Fibroblast of mammary gland (primary cell): ENCODE data around the gene SETBP1.

ENCODE experiments used
- DNase-seq: peaks from one replicate; pipeline ENCODE4 v3.0.0-alpha.2; 2010; ENCODE audit warnings: low read depth
- H3K4me3 ChIP-seq: 2 replicates; pipeline ENCODE4 v1.5.1; 2011; ENCODE audit warnings: low read depth, mild to moderate bottlenecking, low read length, moderate library complexity; ENCODE audit not compliant: control insufficient read depth
- TF ChIP-seq, protein P1 (sequence below): conservative IDR thresholded peaks from 2 replicates; pipeline ENCODE4 v1.5.1; 2011; ENCODE audit warnings: low read depth, low read length, inconsistent platforms; ENCODE audit not compliant: control insufficient read depth, insufficient read depth

SETBP1 gene

DNA sequence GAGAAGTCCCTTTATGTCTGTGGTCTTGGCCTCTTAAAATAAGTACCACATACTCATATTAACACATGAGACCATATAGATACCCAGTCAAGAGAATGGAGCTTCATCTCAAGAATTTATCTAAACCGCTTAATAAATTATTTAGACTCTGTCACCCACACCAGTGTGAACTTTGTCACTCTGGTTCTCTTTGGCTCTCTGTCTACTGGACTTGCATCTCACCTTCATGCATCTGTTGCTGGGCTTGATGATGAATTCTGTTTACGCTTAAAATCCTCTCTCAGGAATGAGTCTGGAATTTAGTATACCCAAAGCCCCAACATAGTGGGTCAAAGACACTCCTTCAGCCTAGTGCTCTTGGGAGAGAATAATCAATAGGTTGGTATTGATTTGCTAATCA, 73.9 kb downstream of the SETBP1 start:
- TF ChIP-seq, protein P1, sequence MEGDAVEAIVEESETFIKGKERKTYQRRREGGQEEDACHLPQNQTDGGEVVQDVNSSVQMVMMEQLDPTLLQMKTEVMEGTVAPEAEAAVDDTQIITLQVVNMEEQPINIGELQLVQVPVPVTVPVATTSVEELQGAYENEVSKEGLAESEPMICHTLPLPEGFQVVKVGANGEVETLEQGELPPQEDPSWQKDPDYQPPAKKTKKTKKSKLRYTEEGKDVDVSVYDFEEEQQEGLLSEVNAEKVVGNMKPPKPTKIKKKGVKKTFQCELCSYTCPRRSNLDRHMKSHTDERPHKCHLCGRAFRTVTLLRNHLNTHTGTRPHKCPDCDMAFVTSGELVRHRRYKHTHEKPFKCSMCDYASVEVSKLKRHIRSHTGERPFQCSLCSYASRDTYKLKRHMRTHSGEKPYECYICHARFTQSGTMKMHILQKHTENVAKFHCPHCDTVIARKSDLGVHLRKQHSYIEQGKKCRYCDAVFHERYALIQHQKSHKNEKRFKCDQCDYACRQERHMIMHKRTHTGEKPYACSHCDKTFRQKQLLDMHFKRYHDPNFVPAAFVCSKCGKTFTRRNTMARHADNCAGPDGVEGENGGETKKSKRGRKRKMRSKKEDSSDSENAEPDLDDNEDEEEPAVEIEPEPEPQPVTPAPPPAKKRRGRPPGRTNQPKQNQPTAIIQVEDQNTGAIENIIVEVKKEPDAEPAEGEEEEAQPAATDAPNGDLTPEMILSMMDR: no peak
- no peak for DNase-seq
- no peak overlapping the region for H3K4me3 ChIP-seq

GRCh38 chr18:44758861-44759631, 78.4 kb downstream of the SETBP1 start:
- DNase-seq: no peak

DNA sequence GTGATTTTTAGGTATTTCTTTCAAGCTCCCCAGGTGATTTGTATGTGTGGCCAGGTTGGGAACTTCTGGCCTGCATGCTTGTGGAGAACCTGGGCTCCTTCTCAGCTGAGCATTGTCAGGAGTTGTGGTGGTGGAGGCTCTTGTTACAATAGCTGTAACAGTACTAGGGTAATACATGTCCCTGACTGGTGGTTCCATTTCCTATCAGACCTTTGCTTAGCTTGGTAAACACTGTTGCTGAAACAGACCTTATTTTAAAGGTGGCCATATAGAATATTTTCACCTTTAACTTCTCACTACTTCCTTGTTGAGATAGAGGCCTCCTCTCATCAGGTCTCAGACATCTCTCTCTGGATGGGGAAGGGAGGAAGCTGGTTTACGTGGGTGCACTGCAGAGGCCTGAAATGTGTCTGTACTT, 79.2 kb downstream of the SETBP1 start:
- no peak overlapping the region for H3K4me3 ChIP-seq
- no peak for DNase-seq
- TF ChIP-seq, protein P1: no peak

More at GRCh38 chr18:44758861-44759631, 78.4 kb downstream of the SETBP1 start:
- TF ChIP-seq, protein P1: no peak
- H3K4me3 ChIP-seq: no peak overlapping the region

- TF ChIP-seq, protein P1: no peak
- no peak for DNase-seq
- no peak overlapping the region for H3K4me3 ChIP-seq
These were observed 81.1 kb downstream of the SETBP1 start for GRCh38 chr18:44761812-44762211.

GRCh38 chr18:44763327-44763726, 82.6 kb downstream of the SETBP1 start:
- TF ChIP-seq, protein P1: no peak
- no peak for DNase-seq
- H3K4me3 ChIP-seq: no peak overlapping the region

DNA sequence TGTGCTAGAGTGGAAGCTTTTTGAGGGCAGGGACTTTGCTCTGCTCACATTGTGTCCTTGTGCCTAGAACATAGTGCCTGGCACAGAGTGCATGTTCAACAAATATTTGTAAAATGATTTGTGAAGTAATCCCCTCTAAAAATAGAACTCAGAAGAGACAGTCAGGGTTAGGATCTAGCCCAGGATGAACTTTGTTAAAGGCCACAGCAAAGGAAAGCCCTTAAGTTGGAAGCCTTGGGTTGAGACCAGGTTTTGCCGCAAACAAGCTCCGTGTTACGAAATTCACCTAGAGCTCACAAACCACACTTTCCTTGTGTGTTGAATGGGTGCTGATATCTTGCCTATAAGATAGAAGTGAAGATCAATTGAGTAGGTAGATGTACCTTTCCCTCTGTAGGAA, 84.2 kb downstream of the SETBP1 start:
- H3K4me3 ChIP-seq: no peak overlapping the region
- TF ChIP-seq, protein P1: no peak
- DNase-seq: no peak
